Thyroid gland (tissue), 4 donors: ENCODE results near the gene CEP97.

Source experiments
- POLR2A ChIP-seq, 2 donors: fragments of 450-650 bp; IDR thresholded peaks; one replicate each; pipeline ENCODE4 v1.6.1; 2017; ENCODE audit warnings: antibody characterized with exemption in 2 of 2, mild to moderate bottlenecking in 2 of 2, moderate library complexity in 1 of 2
- TF ChIP-seq, protein P1 (sequence below), 6 experiments: fragments of 200-600 bp in 3 of 6; fragments of 450-650 bp in 3 of 6; sonication (generic) in 3 of 6; IDR thresholded peaks; one replicate each; pipeline ENCODE4 v1.5.1; 2016 to 2019; ENCODE audit warnings: antibody characterized with exemption in 6 of 6, mild to moderate bottlenecking in 2 of 6, inconsistent platforms in 1 of 6, moderate library complexity in 1 of 6

DNA sequence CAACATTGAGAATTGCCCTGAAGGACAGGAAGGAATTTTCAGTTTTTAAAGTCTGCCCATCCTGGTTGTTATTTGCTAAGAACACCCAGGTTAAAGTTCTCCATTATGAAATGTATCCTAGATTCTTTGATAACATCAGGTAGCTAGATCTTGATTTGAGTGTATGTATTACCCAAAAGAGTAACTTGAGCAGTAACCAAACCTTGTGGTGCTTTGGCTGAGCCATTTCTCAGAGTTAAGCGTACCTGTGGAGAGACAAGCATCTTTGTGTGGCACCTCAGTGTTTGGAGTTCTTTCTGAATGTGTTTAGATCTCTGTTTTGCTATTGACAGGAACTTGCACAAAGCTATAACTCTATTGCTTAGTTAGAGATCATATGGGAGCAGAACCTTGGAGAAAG lies 20.4 kb downstream of the CEP97 start:
- TF ChIP-seq, protein P1, sequence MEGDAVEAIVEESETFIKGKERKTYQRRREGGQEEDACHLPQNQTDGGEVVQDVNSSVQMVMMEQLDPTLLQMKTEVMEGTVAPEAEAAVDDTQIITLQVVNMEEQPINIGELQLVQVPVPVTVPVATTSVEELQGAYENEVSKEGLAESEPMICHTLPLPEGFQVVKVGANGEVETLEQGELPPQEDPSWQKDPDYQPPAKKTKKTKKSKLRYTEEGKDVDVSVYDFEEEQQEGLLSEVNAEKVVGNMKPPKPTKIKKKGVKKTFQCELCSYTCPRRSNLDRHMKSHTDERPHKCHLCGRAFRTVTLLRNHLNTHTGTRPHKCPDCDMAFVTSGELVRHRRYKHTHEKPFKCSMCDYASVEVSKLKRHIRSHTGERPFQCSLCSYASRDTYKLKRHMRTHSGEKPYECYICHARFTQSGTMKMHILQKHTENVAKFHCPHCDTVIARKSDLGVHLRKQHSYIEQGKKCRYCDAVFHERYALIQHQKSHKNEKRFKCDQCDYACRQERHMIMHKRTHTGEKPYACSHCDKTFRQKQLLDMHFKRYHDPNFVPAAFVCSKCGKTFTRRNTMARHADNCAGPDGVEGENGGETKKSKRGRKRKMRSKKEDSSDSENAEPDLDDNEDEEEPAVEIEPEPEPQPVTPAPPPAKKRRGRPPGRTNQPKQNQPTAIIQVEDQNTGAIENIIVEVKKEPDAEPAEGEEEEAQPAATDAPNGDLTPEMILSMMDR (IDR thresholded peaks at IDR 0.05) = no peak
- TF ChIP-seq POLR2A (IDR thresholded peaks at IDR 0.05) = no peak
